Stimulated activated naive CD4-positive, alpha-beta T cell treated with Interleukin-2 at 50 U/mL for 16 hours (primary cell): ENCODE results near the gene ZNF213.

Experiments used
- DNase-seq: peaks from one replicate; lab custom pipeline; 2025; lab: John Stamatoyannopoulos, UW

ZNF213 gene

GRCh38 chr16:3101018-3101840 lies 33.6 kb upstream of the ZNF213 start:
- peak; percentile 43 for DNase-seq

GRCh38 chr16:3101841-3102470 lies 32.9 kb upstream of the ZNF213 start:
- no peak for DNase-seq

DNA sequence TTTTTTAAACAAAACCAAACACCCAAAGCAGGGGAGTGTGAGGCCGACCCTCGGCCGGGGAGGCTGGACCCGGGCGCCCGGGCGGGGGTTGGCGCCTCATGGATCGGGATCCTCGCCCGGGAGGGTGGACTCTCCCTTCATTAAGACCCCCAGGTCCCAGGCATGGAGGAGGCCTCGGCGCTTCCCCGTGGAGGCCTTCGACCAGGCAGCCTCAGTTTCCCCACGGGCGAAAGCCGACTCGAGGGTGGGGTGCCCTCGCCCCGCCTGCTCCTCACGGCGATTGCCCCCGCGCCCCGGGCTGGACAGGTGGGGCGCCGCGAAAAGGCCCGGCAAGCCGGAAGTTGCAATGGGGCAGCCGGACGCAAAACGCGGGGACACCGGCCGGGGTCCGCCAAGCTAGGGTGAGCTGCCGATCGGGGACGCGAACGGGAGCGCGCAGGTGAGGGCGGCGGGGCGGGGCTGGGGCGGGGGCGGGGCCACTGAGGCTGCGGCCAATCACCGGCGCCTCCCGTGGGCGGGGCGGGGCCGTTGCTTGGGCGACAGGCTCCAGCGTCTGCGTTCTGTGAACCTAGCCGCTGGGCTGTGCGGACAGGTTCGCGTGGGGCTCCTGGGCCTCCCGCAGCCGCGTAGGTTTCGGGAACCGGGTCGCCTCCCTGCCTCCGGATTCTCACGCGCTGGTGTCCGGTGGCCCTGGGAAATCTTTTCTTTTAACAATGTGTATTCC lies 28.5 kb upstream of the ZNF213 start:
- DNase-seq, result peak; percentile 92

- no peak for DNase-seq
These were observed 22.6 kb upstream of the ZNF213 start, which contains the start of gene ZNF205 for GRCh38 chr16:3112058-3112880. Gene ZNF205 (plus strand): TSS chr16:3112586. CDS start chr16:3113431, 845 bp downstream.

DNA sequence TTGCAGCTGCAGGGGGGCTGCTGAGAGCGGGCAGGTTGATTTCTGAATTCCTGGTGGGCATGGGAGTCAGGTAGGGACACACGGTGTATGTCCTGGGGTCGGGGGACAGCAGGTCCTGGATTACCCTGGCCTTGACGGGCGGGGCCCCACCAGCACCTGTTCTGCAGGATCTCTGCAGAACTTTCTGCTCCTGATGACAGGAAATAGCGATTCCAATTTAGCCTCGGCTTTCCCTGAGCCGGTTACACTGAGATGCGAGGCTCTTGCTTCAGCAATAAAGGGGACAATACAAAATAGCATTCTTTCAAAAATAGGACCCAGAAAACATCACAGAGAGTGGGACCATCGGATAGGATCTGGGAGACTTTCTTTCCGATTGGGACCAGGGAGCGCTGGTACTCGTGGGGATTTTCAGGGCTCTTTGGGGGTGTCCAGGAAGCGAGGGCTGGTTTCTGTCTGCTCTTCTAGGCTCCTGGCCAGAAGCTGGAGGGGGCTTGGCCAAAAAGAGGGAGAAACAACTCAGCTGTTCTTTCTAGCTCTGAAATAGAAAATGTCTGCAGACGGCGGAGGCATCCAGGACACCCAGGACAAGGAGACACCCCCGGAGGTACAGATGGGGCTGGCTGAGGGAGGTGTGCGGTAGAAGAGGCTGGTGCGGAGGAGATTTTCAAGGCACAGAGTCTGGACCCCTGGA lies 21.8 kb upstream of the ZNF213 start:
- no peak for DNase-seq

- no peak for DNase-seq
These were observed 20.9 kb upstream of the ZNF213 start for GRCh38 chr16:3113765-3114479.

- DNase-seq, result no peak
These were observed 19.8 kb upstream of the ZNF213 start for GRCh38 chr16:3115003-3115402.

GRCh38 chr16:3115561-3115960 lies 19.3 kb upstream of the ZNF213 start:
- DNase-seq, result no peak

GRCh38 chr16:3118204-3118790 lies 16.5 kb upstream of the ZNF213 start:
- DNase-seq, result no peak

DNA sequence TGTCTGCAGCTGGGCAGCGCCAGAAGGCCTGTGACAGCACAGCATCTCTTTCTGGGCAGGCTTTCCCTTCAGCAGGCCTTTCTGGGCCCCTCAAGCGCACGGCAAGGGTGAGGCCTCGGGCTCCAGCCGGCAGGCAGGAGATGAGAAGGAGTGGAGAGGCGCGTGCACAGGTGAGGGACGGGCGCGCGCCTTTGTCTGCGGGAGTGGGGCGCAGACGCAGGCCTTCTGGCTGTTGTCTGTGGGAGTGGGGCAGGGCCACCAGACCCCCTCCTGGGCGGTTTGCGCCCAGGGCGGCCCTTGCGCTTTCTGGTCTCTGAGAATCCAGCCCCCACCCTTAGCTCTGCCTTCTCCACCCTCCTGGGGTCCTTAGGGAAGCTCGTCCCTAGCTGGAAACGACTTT lies 16.0 kb upstream of the ZNF213 start:
- no peak for DNase-seq

- DNase-seq, result no peak
These were observed 15.5 kb upstream of the ZNF213 start for GRCh38 chr16:3119286-3119685.

GRCh38 chr16:3119701-3120408 lies 15.0 kb upstream of the ZNF213 start:
- no peak for DNase-seq

DNA sequence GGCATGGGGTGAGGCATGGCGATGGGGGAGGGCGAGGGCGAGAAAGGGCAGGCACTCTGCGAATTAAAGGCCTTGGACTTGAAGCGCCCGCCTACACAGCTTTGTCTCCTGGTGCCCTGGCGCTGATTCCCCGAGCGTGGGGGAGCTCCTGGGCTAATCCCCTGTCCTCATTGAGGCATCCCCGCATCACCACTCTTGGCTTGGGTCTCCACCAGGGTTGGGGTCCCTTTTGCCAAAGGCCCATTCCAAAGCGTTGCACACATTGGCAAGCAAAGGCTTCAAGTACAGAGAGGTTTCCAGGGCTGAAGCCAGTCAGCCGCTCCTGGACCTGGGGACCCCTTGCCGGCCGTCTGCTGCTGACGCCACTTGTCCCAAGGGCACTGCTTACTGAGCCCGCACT lies 14.4 kb upstream of the ZNF213 start:
- no peak for DNase-seq

DNA sequence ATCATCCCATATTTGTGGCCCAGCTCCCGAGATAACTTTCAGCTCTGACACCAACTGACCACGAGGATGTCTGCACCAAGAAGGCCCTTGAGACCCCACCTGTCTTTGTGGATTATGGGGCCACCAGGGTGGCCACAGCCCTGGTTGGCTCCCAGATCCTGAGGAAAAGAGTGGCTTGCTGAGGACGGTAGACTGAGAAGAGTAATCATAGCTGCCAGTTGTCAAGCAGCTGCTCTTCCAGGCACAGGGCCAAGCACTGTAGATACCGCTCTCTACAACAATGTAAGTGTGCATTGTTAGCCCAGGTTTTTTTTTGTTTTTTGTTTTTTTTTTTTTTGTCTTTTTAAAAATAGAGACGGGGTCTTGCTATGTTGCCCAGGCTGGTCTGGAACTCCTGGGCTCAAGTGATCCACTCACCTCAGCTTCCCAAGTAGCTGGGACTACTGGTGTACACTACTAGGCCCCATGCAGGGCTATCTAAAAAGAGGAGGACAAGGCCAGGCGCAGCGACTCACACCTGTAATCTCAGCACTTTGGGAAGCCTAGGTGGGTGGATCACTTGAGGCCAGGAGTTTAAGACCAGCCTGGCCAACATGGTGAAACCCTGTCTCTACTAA lies 12.9 kb upstream of the ZNF213 start:
- no peak for DNase-seq

DNA sequence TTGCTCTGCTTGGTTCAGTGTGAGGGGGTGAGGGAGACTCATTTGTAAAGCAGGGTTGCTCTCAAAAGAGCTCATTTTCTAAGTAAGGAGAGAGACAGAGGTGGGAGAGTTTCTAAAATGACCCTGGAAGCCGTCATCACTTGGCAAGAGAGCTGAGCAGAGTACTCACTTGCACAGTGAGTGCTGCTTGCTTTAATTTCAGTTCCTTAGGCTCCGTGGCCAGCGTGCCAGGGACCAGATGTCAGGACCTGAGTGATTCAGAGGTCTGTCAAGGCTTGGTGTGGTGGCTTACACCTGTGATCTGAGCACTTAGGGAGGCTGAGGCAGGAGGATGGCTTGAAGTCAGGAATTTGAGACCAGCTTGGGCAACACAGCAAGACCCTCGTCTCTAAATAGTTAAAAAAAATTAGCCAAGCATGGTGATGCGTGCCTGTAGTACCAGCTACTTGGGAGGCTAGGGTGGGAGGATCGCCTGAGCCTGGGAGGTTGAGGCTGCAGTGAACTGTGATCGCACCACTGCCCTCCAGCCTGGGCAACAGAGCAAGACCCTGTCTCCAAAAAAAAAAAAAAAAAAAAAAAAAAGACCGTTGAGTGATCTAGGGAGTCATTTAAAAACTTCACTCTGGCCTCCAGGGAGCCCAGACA lies 11.8 kb upstream of the ZNF213 start:
- no peak for DNase-seq

DNA sequence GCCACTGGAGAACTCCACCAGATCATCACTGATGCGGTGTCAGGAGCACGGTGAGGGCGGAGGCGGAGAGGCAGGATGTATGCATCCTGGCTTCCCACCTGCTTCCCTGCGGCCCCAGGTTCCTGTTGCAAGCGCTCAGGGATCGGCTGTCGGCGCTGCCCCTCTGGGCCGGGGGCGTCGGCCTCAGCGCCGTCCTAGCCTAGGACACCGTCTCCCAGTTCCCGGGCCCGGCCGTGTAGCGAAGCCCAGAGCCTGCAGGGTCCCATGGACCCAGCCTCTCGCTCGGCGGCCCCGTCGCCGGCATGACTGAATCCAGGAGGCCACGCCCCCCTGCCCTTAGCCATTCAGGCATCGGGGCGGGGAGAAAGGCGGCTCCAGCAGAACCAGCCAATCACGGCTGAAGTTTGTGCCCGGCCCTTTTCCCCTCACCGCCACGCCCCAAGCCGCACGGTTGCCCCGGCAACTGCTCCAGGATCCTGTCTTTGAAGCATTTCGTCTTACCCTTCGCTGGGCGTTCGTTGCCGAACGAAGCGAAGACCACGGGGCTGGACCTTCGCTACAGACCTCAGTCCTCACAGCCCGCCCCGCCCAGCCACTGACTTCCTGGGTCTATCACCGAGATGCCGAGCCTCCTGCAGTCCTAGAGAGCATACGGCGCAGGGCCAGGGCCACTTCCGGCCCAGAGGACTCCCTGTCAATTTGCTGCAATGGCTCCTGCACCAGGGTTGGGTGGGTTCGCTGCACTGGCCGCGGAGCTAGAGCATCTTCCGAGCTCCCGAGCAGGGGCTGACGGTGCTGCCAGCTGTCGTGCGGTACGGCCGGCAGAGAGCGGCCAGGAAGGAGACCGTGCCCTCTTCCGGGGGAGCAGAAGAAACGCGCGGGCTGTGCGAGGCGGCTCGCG lies 10.6 kb upstream of the ZNF213 start:
- DNase-seq, result peak; percentile 95

DNA sequence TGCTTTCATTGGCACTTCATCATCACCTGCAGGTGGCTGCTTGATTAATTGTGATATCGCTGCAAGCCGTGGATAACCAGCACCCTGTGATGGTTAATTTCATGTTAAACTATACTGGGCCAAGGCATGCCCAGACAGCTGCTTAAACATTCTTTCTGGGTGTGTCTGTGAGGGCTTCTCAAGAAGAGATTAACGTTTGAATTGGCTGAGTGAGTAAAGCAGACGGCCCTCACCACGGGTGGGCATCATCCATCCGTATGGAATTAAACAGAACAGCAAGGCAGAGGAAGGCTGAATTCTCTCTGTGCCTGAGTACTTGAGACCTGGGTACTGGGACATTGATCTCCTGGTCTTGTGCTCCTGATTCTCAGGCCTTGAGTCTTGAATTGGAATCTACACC lies 7.1 kb upstream of the ZNF213 start:
- no peak for DNase-seq
